GM23338 (cell line): ENCODE results near the gene BTRC. TPM values are rescaled to one million over a fixed set of nuclear protein-coding genes. Genes with fewer than 3 reads are reported as not detected.
A peak's percentile ranks its signal among the peaks of the same experiment; 100 is the strongest.

Source experiments
- ATAC-seq: fragments of 200-7000 bp; cut with Tn5 transposase; 3 replicates; pipeline ENCODE4 v1.9.1; 2020
- DNase-seq: peaks from one replicate; pipeline ENCODE4 v3.0.0-alpha.2; 2015; ENCODE audit warnings: low spot score
- H2AFZ ChIP-seq: fragments of 200-600 bp; sonication (generic); 2 replicates; pipeline ENCODE4 v1.8.0; 2016; ENCODE audit warnings: antibody characterized with exemption, mild to moderate bottlenecking, moderate library complexity
- H3F3A ChIP-seq: fragments of 200-600 bp; sonication (generic); replicated peaks from 2 replicates; pipeline ENCODE4 v1.8.0; 2017; ENCODE audit warnings: antibody characterized with exemption, mixed run types, low read depth
- H3K27ac ChIP-seq: fragments of 200-600 bp; sonication (generic); 2 replicates; pipeline ENCODE4 v1.6.1; 2016; ENCODE audit warnings: low read depth
- H3K27me3 ChIP-seq: fragments of 200-600 bp; sonication (generic); 2 replicates; pipeline ENCODE4 v1.8.0; 2016; ENCODE audit warnings: mild to moderate bottlenecking, mixed run types, moderate library complexity; ENCODE audit not compliant: insufficient read depth
- H3K36me3 ChIP-seq: fragments of 200-600 bp; sonication (generic); 2 replicates; pipeline ENCODE4 v1.8.0; 2016; ENCODE audit warnings: mild to moderate bottlenecking; ENCODE audit not compliant: insufficient read depth
- H3K4me1 ChIP-seq: fragments of 200-600 bp; sonication (generic); 2 replicates; pipeline ENCODE4 v1.8.0; 2016; ENCODE audit warnings: mild to moderate bottlenecking, moderate library complexity; ENCODE audit not compliant: insufficient read depth
- H3K4me2 ChIP-seq: fragments of 200-600 bp; sonication (generic); 2 replicates; pipeline ENCODE4 v1.7.1; 2017; ENCODE audit warnings: mixed run types
- H3K4me3 ChIP-seq: fragments of 200-600 bp; sonication (generic); 2 replicates; pipeline ENCODE4 v1.6.1; 2016; ENCODE audit warnings: mixed run types
- H3K79me2 ChIP-seq: fragments of 200-600 bp; sonication (generic); replicated peaks from 2 replicates; pipeline ENCODE4 v1.8.0; 2017; ENCODE audit warnings: mild to moderate bottlenecking; ENCODE audit not compliant: insufficient read depth
- H3K9me2 ChIP-seq: fragments of 200-600 bp; sonication (generic); 2 replicates; pipeline ENCODE4 v1.8.0; 2017; ENCODE audit not compliant: insufficient read depth
- H4K20me1 ChIP-seq: fragments of 200-600 bp; sonication (generic); replicated peaks from 2 replicates; pipeline ENCODE4 v1.8.0; 2017; ENCODE audit warnings: mild to moderate bottlenecking; ENCODE audit not compliant: insufficient read depth
- H3K27ac Mint-ChIP-seq: 2 replicates; pipeline ENCODE4 v1.8.0; 2020; ENCODE audit warnings: inconsistent platforms, mild to moderate bottlenecking, moderate library complexity, mixed read lengths
- H3K27me3 Mint-ChIP-seq: 3 replicates; pipeline ENCODE4 v1.8.0; 2022; ENCODE audit warnings: low read depth, mild to moderate bottlenecking, moderate library complexity, mixed read lengths, inconsistent platforms; ENCODE audit not compliant: insufficient read depth, poor library complexity
- H3K36me3 Mint-ChIP-seq: 3 replicates; pipeline ENCODE4 v1.8.0; 2021; ENCODE audit warnings: low read depth, mild to moderate bottlenecking, inconsistent platforms, moderate library complexity, mixed read lengths
- H3K4me1 Mint-ChIP-seq: 3 replicates; pipeline ENCODE4 v1.8.0; 2020; ENCODE audit warnings: mild to moderate bottlenecking, inconsistent platforms, mixed read lengths
- H3K4me3 Mint-ChIP-seq: 3 replicates; pipeline ENCODE4 v1.8.0; 2021; ENCODE audit warnings: moderate library complexity, mild to moderate bottlenecking, inconsistent platforms, mixed read lengths
- H3K9me3 Mint-ChIP-seq: 3 replicates; pipeline ENCODE4 v1.8.0; 2020; ENCODE audit warnings: moderate library complexity, mild to moderate bottlenecking, inconsistent platforms, mixed read lengths
- CREB1 ChIP-seq: fragments of 250-450 bp; sonication (Bioruptor Pico); IDR thresholded peaks from 2 replicates; pipeline ENCODE4 v1.5.0; 2020; ENCODE audit warnings: low read depth, mild to moderate bottlenecking, moderate library complexity
- ETS1 ChIP-seq: IDR thresholded peaks from 2 replicates; pipeline ENCODE4 v1.6.1; 2016; ENCODE audit warnings: antibody characterized with exemption
- EZH2 ChIP-seq: fragments of 200-600 bp; sonication (generic); IDR thresholded peaks from one replicate; pipeline ENCODE4 v1.8.0; 2017; ENCODE audit warnings: antibody characterized with exemption, mild to moderate bottlenecking, low read depth; ENCODE audit not compliant: unreplicated experiment
- JUNB ChIP-seq: IDR thresholded peaks from one replicate; pipeline ENCODE4 v1.6.1; 2016; ENCODE audit warnings: antibody characterized with exemption; ENCODE audit not compliant: unreplicated experiment
- NANOG ChIP-seq: IDR thresholded peaks from 2 replicates; pipeline ENCODE4 v1.6.1; 2016; ENCODE audit warnings: antibody characterized with exemption, borderline replicate concordance
- POLR2AphosphoS5 ChIP-seq: IDR thresholded peaks from 2 replicates; pipeline ENCODE4 v1.6.1; 2016; ENCODE audit warnings: antibody characterized with exemption, low read depth
- ZNF114 ChIP-seq: fragments of 250-450 bp; sonication (Bioruptor Pico); IDR thresholded peaks from 2 replicates; pipeline ENCODE4 v1.5.0; 2020; ENCODE audit warnings: mild to moderate bottlenecking, moderate library complexity
- ZNF462 ChIP-seq: fragments of 250-450 bp; sonication (Bioruptor Pico); IDR thresholded peaks from 2 replicates; pipeline ENCODE4 v1.5.0; 2020; ENCODE audit warnings: mild to moderate bottlenecking, moderate library complexity
- polyA plus RNA-seq: library from polyadenylated mRNA; unstranded; fragments of >200 nt; fragmentation: Nextera tagmentation; extraction: Ambion mirVana; gene quantifications from 2 replicates; pipeline ENCODE4 v1.2.1, GENCODE V29; 2016
- total RNA-seq: library from RNA; depleted of rRNA; stranded (reverse); fragments of >200 nt; shearing (Covaris generic); gene quantifications from 2 replicates; pipeline ENCODE4 v1.2.3, GENCODE V29; 2014
- TF ChIP-seq, protein P1 (sequence below): IDR thresholded peaks from one replicate; pipeline ENCODE4 v1.6.1; 2018; ENCODE audit warnings: antibody characterized with exemption; ENCODE audit not compliant: unreplicated experiment
- TF ChIP-seq, protein P2 (sequence below), 2 experiments: fragments of 200-600 bp in 1 of 2; sonication (generic) in 1 of 2; conservative IDR thresholded peaks; 2 replicates each; pipeline versions ENCODE4 v1.5.1 to v1.6.1; 2016 to 2017; ENCODE audit warnings: antibody characterized with exemption in 2 of 2, low read depth in 2 of 2, mild to moderate bottlenecking in 2 of 2, moderate library complexity in 1 of 2

BTRC gene
- total and polyA plus RNA-seq, 2 experiments from 2014 or later: 10.0 to 17.5 TPM

- TF ChIP-seq, protein P1, sequence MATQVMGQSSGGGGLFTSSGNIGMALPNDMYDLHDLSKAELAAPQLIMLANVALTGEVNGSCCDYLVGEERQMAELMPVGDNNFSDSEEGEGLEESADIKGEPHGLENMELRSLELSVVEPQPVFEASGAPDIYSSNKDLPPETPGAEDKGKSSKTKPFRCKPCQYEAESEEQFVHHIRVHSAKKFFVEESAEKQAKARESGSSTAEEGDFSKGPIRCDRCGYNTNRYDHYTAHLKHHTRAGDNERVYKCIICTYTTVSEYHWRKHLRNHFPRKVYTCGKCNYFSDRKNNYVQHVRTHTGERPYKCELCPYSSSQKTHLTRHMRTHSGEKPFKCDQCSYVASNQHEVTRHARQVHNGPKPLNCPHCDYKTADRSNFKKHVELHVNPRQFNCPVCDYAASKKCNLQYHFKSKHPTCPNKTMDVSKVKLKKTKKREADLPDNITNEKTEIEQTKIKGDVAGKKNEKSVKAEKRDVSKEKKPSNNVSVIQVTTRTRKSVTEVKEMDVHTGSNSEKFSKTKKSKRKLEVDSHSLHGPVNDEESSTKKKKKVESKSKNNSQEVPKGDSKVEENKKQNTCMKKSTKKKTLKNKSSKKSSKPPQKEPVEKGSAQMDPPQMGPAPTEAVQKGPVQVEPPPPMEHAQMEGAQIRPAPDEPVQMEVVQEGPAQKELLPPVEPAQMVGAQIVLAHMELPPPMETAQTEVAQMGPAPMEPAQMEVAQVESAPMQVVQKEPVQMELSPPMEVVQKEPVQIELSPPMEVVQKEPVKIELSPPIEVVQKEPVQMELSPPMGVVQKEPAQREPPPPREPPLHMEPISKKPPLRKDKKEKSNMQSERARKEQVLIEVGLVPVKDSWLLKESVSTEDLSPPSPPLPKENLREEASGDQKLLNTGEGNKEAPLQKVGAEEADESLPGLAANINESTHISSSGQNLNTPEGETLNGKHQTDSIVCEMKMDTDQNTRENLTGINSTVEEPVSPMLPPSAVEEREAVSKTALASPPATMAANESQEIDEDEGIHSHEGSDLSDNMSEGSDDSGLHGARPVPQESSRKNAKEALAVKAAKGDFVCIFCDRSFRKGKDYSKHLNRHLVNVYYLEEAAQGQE: no peak
- no peak for TF ChIP-seq POLR2AphosphoS5
- TF ChIP-seq CREB1 (CRISPR knock-in tag): no peak
- no peak for TF ChIP-seq NANOG
- no peak for TF ChIP-seq EZH2
- TF ChIP-seq ZNF114 (CRISPR knock-in tag): no peak
- no peak for TF ChIP-seq ETS1
Measured at GRCh38 chr10:101504438-101504837, 150.5 kb downstream of the BTRC start (continued).

DNA sequence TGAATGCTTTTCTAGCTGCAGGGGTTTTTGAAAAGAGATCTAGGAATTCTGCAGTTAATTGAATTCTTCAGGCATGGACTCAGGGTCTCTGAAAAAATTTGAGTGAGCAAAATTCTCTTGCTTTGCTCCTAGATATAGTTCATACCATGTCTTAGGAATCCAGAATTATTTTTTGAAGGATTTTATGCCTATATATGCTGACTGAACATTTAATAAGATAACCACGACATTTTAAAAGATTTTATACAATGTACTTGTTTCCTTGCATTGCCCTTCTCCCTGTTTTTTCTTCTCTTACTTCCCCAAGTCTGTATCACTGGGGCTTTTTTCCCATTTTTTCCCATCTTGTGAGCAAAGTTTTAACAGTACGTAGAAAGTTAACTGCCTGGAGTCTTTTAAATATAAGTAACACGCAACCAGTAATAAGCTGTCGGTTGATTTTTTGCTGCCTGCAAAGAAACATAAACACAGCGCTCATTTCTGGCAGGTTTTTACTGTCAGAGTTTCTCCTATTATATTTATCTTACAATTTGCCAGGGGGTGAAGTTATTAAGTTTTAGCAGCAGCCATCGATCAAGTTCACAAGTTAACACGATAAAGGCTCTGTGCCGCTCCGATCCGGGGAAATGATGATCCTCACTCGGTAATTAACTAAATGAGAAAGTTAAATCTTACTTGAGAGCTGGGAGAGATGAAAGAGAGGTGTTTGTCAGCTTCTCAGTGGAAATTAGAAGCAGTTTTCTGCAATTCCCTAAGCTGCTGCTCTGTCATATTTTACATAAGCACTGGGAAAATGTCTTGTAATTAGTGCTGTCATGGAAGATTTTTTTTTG is 153.1 kb downstream of the BTRC start:
- no peaks in the 10 kb centered on the region for H3K9me2 ChIP-seq
- Mint-ChIP-seq H3K4me3 (no peak overlapping the region), H3K27me3 (peaks cover 1% of the 10 kb centered on the region), H3K27ac (no peak overlapping the region), H3K36me3 (no peaks in the 10 kb centered on the region), H3K4me1 (peaks cover 19% of the 10 kb centered on the region), H3K9me3 (no peaks in the 10 kb centered on the region)
- no peaks in the 10 kb centered on the region for H3K79me2 ChIP-seq
- H2AFZ ChIP-seq: no peak overlapping the region
- no peak overlapping the region for H3K4me2 ChIP-seq
- no peaks in the 10 kb centered on the region for H3K36me3 ChIP-seq
- DNase-seq (no peak), ATAC-seq (no peak)
- no peaks in the 10 kb centered on the region for H3K27me3 ChIP-seq
- no peaks in the 10 kb centered on the region for H3F3A ChIP-seq
- 0 out of 2 replicates have a peak overlapping the region, but pooled peaks have one; percentile 10 for H3K27ac ChIP-seq
- H4K20me1 ChIP-seq: no peaks in the 10 kb centered on the region
- no peak overlapping the region for H3K4me3 ChIP-seq
- peaks cover 3% of the 10 kb centered on the region; the same call in 1 of the 2 replicates for H3K4me1 ChIP-seq
- TF ChIP-seq, protein P2, sequence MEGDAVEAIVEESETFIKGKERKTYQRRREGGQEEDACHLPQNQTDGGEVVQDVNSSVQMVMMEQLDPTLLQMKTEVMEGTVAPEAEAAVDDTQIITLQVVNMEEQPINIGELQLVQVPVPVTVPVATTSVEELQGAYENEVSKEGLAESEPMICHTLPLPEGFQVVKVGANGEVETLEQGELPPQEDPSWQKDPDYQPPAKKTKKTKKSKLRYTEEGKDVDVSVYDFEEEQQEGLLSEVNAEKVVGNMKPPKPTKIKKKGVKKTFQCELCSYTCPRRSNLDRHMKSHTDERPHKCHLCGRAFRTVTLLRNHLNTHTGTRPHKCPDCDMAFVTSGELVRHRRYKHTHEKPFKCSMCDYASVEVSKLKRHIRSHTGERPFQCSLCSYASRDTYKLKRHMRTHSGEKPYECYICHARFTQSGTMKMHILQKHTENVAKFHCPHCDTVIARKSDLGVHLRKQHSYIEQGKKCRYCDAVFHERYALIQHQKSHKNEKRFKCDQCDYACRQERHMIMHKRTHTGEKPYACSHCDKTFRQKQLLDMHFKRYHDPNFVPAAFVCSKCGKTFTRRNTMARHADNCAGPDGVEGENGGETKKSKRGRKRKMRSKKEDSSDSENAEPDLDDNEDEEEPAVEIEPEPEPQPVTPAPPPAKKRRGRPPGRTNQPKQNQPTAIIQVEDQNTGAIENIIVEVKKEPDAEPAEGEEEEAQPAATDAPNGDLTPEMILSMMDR (conservative IDR thresholded peaks at IDR 0.05; ENCODE audit: low read depth in 2 of 2): no peak
- TF ChIP-seq JUNB (no peak), ZNF462 (no peak), ETS1 (no peak)
